NCI-H446 (cell line): ENCODE results near the gene ATAD3A.
"Not testable (repeated sequence)": the region's sequence is repeated elsewhere in the genome, so short reads cannot be mapped to it uniquely, and the experiment has no call there.

ENCODE experiments used
- DNase-seq, 2 experiments: peaks; one replicate each; lab custom pipeline; 2025; lab: John Stamatoyannopoulos, UW

Gene ATAD3A

DNA sequence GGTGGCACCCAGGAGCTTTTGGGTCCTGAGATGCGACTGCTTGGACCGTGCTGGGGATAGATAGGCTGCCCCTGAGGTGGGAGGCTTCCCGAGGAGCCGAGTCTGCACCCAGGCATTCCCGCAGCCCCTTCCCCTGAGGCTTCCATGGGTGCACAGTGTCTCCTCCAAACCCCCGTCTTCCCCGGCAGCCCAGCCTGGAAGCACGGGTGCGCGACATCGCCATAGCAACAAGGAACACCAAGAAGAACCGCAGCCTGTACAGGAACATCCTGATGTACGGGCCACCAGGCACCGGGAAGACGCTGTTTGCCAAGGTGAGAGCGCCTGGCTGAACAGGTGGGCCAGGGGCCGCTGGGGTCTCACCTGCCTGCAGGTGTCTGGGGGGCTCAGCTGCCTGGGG is 11.7 kb downstream of the ATAD3A start:
- DNase-seq: not testable (repeated sequence)

DNA sequence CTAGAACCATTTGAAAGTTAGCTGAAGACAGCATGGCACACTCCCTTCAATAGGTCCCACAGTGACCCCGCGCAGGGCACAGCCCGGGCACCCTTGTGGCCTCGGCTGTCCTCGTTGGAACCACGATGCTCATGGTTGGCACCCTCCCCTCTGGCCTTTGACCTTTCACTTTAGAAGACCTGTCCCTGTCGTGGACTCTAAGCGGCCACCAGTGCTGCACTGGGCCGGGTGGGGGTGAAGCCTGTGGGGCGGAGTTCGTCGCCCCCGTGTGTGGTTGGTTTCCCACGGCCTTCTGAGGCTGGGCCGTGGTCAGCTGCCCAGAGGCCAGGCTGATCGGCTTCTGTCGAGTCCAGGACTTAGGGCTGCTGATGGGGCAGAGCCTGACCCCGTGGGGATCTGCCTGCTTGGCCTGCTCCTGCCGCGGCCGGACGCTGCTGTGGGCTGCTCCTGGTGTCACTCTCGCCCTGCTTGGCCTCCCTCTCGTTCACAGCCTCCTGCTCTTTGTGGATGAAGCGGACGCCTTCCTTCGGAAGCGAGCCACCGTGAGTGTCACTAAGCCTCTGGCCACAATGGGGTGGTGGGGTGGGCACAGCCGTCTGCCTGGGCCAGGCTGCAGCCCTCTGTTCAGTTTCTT is 12.9 kb downstream of the ATAD3A start:
- not testable (repeated sequence) for DNase-seq

DNA sequence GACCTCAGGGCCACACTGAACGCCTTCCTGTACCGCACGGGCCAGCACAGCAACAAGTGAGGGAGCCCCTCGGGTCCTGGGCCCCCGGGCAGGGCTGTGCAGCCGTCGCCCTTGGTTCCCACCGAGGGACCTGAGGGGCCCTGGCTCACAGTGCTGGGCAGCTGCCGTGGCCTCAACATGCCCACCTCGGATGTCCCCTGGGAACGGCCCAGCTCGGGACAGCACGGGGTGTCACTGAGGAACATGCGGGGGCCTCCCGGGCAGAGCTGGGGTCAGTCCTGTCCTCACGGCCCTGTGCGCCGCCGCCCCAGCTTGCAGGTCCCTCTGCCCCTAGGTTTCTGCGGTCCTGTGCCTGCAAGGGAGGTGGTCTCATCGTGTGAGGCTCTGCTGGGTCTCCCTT is 14.5 kb downstream of the ATAD3A start:
- DNase-seq: not testable (repeated sequence)

DNA sequence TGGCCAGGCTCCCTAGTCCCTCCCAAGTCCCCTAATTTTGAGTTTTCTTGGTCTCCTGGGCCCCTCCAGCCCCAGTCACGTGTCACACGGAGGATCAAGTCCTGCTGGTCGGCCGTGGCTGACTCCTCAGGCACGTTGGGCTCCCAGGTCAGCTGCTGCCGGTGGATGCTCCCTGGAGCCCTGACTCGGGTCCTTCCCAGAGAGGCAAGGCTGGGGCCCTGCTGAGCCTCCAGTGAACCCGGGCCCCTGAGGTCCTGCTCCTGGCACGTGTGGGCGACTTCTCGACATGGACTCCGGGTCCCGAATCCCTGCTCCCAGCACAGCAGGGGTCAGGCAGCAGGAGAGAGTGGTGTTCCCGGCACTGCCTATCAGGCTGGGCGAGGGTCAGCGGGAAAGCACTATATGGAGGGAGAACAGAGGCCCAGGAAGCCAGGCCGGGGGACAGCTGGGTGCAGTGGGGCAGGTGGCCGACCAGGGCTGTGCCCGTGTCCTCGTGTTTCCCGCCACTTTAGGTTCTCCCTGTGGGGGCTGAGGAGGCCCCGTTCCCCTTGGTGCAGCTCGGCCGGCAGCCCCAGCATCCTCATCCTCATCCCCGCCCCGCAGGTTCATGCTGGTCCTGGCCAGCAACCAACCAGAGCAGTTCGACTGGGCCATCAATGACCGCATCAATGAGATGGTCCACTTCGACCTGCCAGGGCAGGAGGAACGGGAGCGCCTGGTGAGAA is 15.3 kb downstream of the ATAD3A start:
- DNase-seq: no peak

DNA sequence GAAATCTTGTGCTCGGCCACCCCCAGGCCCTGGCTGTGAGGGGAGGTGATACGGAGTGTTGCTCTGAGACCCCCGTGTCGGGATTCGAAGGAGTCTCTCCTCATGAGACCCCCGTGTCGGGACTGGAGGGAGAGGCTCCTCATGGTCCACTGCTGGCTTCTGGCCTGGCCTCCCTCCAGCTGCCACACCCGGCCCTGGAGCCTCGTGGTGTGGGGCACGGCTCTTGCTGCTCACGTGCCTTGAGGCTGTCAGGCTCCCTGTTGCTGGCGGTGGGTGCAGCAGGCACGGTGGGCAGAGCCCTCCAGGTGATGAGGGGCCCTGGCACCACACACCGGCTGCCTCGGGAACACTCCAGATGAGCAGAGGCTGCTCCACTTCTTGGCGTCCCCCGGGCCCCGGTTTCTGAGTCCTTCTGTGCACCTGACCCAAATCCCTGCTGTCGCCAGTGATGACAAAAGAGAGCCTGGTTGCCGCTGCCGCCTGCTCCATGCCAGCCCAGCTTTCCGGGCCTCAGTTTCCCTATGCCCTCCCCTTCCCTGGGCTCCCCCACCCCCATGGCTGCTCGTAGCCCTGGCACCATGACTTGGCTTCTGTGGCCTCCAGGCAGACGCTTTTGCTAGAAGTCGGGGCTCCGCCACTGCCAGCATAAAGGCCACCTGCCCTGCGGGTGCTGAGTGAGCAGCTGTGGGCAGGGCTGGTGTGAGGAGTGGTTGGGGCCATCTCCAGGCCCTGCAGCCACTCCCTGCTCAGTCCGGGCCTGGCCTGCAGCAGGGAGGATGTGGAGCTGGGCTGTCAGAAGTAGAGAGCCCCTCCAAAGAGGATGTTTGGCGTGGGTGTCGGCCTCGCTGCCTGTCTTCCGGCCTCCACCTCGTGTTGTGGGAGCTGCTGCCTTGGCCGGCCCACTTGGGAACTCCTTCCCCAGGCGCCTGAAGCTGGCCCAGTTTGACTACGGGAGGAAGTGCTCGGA is 16.6 kb downstream of the ATAD3A start:
- no peak for DNase-seq

DNA sequence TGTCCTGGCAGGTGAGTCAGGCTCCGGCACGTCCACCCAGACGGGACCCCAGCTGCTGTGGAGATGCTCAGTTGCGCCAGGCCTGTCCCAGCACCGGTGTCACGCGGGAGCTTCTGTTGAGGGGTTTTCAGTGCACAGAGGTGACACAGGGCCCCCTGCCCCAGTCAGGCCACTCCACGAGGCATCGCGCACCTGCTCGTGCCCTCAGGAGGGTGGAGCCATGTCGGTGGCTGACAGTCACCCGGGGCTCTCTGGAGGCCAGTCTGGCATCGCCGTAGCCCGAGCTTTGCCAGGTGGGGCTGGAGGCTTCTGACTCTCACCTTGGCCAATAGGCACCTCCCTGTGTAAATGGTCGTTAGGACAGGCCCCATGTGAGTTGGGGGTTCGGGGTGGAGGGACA is 17.4 kb downstream of the ATAD3A start:
- no peak for DNase-seq

DNA sequence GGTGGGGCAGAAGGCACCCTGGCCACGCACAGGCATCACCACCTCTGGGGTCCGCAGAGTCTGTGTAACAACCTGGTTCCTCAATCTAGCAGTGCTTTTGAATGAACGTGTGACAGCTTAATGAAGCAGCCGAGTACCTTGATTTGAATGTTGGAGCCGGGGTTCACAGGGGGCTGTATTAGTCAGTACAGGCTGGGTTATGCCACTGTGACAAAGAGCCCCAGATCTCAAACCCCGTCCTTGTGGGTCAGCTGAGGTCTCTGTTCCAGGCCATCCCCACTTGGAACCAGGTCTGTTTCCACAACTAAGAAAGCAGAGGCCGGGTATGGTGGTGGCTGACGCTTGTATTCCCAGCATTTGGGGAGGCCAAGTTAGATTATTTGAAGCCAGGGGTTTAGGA is 18.0 kb downstream of the ATAD3A start:
- no peak for DNase-seq

DNA sequence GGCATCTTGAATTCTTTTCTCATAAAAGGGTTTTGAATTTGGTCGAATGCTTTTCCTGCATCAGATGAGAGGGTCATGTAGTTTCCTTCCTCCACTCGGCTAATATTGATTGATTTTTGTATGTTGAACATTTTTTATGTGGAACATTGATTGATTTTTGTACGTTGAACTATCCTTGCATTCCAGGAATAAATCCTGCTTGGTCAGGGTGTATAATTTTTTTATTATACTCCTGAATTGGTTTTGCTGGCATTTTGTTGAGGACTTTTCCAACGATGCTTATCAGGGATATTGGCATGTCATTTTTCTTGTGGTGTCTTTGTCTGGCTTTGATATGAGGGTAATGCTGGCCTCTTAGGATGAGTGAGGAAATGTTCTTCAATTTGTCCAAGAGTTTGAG is 20.0 kb downstream of the ATAD3A start:
- no peak for DNase-seq

DNA sequence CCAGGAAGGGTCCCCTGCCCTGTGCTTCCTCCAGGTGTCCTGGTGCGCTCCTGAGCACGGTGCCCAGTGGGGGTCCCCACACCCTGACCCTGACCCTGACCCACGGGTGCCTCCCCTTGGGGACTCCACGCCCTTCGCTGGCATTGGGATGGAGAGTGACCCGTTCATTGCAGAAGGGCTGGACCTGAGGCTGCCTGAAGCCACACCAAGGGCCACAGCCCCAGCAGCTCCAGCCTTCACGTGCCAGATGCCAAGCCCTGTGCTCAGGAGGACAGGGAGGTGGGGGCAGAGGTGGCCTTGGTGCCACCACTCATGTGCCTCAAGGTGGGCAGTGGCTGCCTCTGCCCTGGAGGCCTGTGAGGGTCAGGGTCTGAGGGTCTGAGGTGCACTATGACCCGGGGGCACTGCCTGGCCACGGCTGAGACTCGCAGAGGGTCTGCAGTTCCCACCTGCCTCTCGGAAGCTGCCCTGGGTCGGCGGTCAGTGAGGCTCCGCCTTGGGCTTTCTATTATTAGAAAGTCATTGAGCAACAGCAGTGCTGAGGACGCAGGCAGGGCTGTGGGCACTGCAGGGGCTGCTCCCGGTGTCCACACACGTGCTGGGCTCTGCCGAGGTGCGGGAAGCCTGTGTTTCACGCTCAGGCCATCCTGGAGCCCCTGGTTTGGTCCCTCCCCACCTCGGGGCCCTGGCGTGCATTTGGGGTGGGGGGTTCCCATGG is 21.4 kb downstream of the ATAD3A start:
- not testable (repeated sequence) for DNase-seq

DNA sequence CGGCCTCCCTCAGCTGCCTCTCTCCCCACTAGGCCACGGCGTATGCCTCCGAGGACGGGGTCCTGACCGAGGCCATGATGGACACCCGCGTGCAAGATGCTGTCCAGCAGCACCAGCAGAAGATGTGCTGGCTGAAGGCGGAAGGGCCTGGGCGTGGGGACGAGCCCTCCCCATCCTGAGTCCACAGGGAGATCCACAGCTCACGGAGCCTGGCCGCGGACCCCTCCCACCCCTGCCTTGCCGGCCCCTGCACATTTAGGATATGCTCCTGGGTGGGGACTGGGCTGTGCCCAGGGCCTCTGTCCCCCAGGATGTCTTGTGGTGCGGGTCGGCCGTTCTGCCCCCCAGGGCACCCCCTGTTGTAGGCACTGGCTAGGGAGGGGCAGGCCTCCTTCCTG is 21.9 kb downstream of the ATAD3A start:
- not testable (repeated sequence) for DNase-seq

DNA sequence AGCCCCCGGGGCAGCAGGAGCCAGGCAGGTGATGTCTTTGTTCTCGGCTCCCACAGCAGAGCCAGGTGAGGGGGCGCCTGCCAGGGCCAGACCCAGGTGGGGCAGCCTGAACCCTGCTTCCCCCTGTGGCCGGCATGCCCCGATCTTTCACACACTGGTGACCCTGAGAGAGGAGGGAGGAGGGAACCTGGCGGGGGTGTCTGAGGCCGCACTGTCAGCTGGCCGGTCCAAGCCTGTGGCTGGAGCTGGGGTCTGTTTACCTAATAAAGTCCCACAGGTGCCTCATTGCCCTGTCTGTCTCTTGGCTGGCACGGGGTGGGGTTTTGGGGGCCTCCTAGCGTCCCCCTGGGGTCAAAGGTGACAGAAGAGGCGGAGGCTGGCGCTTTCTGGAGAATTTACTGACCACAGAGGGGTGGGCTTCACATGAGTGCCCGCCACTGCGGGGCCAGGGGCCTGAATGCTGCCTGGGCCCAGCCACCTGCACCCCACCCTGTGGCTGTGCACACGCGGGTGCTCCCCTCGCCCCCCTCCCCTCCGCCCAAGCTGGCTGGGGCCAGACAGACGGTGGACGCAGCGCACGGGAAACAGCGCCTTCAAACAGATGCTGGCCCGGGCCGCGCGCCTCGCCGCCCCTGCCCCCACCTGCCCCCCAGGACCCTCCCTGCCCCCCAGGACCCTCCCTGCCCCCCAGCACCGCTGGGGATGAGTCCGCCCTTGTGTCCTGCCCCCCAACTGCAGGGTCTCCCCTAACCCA is 22.6 kb downstream of the ATAD3A start:
- DNase-seq: no peak

DNA sequence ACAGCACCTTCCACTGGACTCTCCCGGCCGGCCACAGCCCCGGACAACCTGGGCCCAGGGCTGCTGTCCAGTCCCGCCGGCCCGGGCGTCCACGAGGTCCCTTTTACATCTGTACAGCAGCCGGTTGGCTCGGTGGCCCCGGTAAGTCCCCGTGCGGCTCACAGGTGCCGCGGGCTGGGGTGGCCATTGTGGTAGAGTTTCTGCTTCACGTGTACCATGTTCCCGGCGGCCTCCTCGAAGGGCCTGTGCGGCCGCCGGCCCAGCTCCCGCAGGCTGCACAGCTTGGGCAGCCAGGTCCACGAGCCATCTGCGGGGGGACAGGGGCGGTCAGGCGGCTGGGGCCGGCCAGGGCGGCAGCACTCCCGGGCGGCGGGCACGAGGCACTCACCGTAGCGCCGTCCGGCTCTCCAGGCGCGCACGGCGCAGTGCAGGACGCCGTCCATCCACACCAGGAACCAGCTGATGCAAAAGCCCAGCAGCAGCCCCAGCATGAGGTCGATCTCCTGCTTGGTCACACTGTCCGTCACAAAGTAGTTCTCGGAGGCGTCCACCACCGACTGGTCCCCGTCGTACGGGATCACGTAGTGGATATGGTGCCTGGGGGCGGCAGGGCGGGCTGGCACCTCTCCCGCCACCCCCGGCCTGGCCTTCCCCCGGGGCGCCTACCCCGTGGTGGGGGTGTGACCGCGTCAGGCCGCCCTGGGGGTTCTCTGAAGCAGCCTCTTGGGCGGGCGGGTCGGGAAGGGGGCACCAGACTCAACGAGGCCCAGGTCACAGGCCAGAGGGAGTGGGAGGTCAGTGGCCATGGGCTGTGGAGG is 23.4 kb downstream of the ATAD3A start:
- no peak for DNase-seq

DNA sequence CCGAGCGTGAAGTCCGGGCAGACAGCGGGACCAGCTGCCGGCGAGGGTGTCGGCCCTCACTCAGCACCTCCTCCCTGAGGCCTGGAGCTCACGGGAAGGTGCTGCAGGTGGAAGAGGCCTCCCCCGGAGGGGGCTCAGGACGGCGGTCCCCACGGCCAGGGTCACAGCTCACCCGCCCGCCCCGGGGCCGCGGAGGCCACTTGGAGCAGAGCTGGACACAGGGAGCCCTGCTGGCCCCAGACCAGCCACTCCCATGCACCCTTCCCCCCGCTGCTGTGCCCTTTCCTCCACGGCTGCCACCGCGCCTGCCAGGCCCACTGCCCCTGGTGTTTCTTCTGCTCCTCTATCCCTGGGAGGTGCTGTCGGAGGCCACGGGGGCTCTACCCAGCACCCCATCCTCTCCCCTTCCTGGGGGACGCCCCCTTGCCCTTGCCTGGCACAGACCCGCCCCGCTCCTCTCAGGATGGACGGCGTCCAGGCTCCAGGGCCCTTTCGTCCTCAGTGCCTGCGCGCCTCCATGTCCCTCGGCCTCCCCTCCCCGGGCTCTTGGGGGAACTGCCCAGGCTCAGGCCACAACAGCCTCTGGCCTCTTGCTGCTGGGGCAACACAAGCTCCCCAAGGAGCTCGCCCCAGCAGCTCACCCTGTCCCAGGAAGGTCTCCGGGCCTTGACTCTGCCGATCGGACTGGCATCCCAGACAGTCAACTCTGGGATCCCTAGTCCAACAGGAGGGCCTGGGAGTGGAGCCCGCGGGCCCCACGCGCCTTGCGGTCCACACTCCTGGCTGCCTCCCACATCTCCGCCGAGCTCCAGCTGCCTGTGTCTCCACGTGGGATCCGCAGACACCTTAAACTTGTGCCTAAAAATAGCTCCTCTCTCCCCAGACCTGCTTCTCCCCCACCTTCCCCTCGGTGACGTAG is 24.3 kb downstream of the ATAD3A start:
- DNase-seq: no peak

DNA sequence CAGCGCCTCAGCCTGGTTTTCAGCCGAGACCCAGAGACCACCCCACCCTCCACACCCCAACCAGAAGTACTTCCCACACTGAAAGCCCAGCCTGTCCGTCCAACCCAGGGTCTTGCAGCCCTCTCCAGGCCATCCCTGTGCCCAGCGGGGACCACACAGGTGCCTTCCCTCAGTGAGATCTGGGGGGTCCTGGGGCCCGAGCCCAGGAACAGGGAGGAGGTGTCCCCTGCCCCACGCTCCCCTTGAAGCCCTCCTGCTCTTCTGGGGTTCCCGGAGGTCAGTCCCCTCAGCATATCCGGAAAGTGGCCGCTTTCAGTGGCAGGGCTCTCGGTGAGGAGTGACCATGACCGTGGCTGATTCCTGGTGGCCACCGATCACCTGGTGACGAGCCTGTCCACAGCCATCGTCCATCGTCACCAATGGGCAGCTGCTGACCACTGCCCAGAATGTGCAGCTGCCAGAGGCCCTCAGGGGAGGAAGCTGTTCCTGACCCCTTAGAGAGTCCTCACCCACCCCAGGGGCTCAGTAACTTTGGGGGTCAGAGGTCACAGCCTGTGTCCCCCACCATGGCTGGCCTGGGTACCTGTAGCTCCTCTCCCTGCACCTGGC is 25.1 kb downstream of the ATAD3A start:
- DNase-seq: no peak

DNA sequence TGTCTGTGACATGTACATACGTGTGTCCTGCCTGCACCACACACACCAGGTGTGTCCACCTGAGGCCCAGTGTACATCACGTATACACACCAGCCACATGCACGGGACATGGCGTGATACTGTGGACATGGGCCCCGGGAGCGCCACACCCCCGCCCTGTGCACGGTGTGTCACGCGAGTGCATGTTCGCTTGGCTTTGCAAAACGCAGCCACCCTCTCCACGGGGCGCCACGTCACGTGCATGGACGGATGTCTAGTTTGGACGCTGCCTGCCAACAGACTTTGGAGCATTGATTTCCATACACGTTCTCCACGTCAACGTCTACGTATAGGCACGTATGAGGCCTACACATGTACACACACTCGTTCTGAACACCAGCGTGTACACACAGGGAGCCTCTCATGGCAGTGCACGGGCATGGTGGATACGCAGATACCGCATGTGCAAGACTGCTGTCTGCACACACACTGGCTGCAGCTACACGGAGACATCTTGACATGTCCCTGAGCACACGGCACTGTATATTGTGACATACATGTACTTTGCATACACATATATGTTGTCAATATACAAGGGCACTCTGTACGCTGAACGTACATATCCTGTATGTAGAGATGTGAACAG is 25.8 kb downstream of the ATAD3A start:
- no peak for DNase-seq

DNA sequence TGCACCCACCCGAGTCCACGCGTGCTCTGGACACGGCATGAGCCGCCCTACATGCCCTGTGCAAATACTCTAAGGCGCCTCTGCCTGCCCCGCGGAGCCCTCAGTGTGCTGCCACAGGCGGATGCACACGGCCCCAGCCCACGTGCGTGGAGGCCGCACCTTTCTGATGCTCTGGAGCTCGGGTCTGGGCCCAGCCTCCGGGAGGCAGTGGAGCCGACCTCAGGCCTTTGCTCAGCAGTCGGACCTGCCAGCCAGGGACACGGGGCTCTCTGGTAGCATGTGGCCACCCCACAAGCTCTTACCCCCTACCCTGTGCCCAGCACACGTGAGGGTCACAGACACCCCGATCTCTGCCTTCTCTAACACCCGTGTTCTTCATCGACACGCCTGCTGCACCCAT is 26.4 kb downstream of the ATAD3A start:
- no peak for DNase-seq

DNA sequence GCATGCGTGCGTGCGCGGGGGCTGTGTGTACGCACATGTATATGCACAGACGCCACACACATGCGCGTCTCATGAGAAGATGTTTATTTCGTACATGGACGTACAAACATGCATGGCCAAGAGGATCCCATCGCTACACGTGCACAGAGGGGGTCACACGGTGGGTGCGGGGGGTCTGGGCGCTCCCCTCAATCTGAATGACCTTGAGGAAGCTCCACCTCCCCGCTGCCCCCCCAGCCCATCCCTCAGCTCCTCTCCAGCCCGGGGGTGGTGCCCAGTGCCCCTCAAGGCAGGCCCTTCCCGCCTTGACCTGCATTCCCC is 27.0 kb downstream of the ATAD3A start:
- no peak for DNase-seq

DNA sequence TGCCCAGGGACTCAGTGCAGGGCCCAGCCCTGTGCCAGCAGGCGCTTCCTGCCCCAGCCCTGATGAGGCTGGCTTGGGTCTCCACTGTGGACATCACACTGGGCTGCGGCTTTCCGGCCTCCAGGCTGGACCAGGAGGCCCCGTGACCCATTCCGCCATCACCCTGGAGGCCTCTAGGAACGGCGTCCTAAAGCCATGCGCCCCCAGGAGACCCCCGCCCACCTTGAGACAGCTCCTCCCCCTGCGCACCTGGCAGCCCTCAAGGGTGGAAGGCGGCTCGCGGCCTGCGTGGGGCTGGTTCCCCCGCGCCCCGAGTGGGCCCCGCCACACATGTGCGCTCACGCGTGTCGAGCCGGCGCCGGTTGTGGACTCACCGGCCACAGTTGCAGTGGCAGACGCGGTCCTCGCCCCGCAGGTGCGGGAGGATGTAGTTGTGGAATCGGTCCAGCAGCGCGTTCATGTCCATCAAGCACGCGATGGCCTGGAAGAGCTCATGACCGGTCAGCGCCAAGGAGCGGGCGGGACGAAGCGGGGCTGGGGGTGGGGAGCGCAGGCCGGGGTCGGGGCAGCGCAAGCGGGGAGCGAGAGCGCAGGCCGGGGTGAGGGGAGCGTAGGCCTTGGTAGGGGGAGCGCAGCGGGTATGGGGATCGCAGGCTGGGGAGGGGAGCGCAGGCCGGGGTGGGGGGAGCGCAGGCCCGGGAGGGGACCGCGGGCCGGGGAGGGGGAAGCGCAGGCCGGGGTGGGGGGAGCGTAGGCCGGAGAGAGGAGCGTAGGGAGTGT is 27.5 kb downstream of the ATAD3A start:
- DNase-seq: no peak
